ENCODE results near the gene SH3RF2. TPM values are rescaled to one million over a fixed set of nuclear protein-coding genes. Genes with fewer than 3 reads are reported as not detected.
A peak's percentile ranks its signal among the peaks of the same experiment; 100 is the strongest.

The SH3RF2 gene
- total and polyA plus RNA-seq, 9 of the 15 experiments (the other 6 are each of a cell fraction or from before 2014, with no cell fraction given): 0.05 TPM; not detected in 8

DNA sequence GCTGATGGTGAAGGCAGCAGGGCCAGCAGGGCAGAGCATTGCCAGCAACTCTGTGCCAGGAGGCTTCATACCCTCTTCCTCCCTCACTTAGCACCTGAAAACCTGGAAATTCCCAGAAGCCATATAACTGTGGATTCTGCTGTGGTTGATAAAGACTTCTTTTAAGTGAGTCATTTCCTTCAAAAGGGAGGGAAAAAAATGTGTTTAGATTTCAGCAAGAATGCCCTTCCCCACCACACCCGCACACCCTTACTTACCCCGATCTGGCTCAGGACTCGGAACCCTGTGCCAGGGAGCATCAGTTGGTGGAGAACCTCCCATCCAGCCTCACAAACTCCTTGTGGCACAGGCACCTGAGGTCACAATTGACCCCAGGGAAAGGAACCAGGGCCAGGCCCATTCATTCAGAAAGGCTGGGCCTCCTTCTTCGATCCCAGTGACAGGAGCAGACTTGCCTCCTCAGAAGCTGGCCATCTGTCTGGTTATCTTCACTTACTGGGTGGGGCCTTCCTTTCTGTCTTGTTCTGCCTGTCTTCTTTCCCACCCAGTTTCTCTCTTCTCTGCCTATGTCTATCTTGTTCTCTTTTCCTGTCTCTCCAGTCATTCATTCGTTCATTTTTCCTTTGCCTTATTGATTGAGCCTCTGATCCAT is 106.4 kb downstream of the SH3RF2 start (continued):
- TF ChIP-seq, protein P1, sequence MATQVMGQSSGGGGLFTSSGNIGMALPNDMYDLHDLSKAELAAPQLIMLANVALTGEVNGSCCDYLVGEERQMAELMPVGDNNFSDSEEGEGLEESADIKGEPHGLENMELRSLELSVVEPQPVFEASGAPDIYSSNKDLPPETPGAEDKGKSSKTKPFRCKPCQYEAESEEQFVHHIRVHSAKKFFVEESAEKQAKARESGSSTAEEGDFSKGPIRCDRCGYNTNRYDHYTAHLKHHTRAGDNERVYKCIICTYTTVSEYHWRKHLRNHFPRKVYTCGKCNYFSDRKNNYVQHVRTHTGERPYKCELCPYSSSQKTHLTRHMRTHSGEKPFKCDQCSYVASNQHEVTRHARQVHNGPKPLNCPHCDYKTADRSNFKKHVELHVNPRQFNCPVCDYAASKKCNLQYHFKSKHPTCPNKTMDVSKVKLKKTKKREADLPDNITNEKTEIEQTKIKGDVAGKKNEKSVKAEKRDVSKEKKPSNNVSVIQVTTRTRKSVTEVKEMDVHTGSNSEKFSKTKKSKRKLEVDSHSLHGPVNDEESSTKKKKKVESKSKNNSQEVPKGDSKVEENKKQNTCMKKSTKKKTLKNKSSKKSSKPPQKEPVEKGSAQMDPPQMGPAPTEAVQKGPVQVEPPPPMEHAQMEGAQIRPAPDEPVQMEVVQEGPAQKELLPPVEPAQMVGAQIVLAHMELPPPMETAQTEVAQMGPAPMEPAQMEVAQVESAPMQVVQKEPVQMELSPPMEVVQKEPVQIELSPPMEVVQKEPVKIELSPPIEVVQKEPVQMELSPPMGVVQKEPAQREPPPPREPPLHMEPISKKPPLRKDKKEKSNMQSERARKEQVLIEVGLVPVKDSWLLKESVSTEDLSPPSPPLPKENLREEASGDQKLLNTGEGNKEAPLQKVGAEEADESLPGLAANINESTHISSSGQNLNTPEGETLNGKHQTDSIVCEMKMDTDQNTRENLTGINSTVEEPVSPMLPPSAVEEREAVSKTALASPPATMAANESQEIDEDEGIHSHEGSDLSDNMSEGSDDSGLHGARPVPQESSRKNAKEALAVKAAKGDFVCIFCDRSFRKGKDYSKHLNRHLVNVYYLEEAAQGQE (IDR thresholded peaks at IDR 0.05; ENCODE audit: borderline replicate concordance): no peak
- TF ChIP-seq, protein P1 (CRISPR knock-in tag; IDR thresholded peaks at IDR 0.05; ENCODE audit: low read depth): no peak
- TF ChIP-seq ZNF140 (CRISPR knock-in tag; IDR thresholded peaks at IDR 0.05) (no peak), ZNF174 (CRISPR knock-in tag; IDR thresholded peaks at IDR 0.05) (no peak), CBFA2T3 (IDR thresholded peaks at IDR 0.05) (peak; percentile 76), TRIM28 (IDR thresholded peaks at IDR 0.05) (no peak), MYC (IDR thresholded peaks at IDR 0.05; ENCODE audit: low read depth, low read length) (no peak), MYC (CRISPR knock-in tag; IDR thresholded peaks at IDR 0.05; ENCODE audit: borderline replicate concordance, low read depth) (no peak), ZEB2 (IDR thresholded peaks at IDR 0.05) (no peak), ZNF282 (CRISPR knock-in tag; IDR thresholded peaks at IDR 0.05) (no peak), CBX3 (IDR thresholded peaks at IDR 0.05; ENCODE audit: borderline replicate concordance in 1 of 2, low read length in 2 of 2) (peak in 1 of 2 experiments; percentile 35; a peak in 1 of 3 replicates), KAT7 (CRISPR knock-in tag; IDR thresholded peaks at IDR 0.05; ENCODE audit: borderline replicate concordance) (no peak), NFXL1 (CRISPR knock-in tag; IDR thresholded peaks at IDR 0.05) (no peak), RBFOX2 (IDR thresholded peaks at IDR 0.05; ENCODE audit: low read depth, low read length) (no peak), SAFB2 (IDR thresholded peaks at IDR 0.05; ENCODE audit: borderline replicate concordance, low read depth, low read length, severe bottlenecking) (no peak), PYGO2 (tag; IDR thresholded peaks at IDR 0.05) (no peak), ZNF3 (CRISPR knock-in tag; IDR thresholded peaks at IDR 0.05) (no peak)
- TF ChIP-seq, protein P2, sequence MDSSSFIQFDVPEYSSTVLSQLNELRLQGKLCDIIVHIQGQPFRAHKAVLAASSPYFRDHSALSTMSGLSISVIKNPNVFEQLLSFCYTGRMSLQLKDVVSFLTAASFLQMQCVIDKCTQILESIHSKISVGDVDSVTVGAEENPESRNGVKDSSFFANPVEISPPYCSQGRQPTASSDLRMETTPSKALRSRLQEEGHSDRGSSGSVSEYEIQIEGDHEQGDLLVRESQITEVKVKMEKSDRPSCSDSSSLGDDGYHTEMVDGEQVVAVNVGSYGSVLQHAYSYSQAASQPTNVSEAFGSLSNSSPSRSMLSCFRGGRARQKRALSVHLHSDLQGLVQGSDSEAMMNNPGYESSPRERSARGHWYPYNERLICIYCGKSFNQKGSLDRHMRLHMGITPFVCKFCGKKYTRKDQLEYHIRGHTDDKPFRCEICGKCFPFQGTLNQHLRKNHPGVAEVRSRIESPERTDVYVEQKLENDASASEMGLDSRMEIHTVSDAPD (CRISPR knock-in tag; IDR thresholded peaks at IDR 0.05): no peak
- TF ChIP-seq, protein P3, sequence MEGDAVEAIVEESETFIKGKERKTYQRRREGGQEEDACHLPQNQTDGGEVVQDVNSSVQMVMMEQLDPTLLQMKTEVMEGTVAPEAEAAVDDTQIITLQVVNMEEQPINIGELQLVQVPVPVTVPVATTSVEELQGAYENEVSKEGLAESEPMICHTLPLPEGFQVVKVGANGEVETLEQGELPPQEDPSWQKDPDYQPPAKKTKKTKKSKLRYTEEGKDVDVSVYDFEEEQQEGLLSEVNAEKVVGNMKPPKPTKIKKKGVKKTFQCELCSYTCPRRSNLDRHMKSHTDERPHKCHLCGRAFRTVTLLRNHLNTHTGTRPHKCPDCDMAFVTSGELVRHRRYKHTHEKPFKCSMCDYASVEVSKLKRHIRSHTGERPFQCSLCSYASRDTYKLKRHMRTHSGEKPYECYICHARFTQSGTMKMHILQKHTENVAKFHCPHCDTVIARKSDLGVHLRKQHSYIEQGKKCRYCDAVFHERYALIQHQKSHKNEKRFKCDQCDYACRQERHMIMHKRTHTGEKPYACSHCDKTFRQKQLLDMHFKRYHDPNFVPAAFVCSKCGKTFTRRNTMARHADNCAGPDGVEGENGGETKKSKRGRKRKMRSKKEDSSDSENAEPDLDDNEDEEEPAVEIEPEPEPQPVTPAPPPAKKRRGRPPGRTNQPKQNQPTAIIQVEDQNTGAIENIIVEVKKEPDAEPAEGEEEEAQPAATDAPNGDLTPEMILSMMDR (IDR thresholded peaks at IDR 0.05 in 2 of 3, conservative IDR thresholded peaks at IDR 0.05 in 1 of 3; ENCODE audit: insufficient read depth in 2 of 3, low read depth in 1 of 3, low read length in 3 of 3): no peak

All from K562 (cell line).